ENCODE measurements around the gene BRICD5.
A peak's percentile ranks its signal among the peaks of the same experiment; 100 is the strongest.
"Not testable (repeated sequence)": the region's sequence is repeated elsewhere in the genome, so short reads cannot be mapped to it uniquely, and the experiment has no call there.

Gene BRICD5

DNA sequence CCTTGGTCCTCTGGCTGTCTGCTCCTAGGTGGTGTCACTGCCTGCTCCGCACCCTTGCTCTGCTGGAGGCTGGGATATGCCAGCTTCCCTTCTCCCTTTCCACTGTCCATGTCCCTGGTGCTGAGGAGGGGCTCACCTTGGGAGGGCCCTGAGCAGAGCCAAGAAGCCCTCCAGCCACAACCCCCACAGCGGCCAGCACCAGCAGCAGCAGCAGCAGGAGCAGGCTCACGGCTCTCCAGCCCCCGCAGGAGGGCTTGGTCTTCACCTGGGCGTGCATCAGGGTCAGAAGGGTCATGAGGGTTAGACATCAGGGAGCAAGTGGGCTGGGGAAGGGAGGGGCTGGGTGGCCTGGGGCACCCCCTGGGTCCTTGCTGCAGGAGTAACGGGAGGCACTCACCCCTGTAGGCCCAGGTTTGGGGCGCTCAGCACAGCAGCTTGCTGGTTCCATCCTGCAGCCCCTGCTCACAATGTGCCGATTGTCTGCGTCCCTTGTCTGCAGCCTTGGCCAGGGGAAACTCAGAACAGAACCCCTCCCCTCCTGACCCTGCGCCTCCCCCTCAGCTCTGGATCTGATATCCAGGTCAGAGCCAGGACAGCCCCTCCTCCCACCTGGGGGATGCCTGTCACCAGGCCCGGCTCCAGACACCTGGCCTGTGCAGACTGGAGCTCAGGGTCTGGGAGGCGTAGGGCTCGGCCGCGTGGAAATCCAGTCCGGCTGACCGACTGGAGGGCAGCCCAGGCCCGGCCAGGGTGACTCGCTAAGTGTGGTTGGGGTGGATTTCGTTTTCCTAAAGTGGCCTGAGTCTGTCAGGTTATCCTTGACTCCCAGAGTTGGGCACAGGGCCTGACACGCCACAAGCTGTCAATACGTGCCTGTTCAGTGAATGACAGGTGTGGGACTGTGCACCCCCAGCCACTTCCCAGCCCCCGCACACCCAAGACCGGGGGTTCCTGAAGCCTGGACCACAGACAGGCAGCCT is at the start of gene BRICD5:
BRICD5 (minus strand) TSS at position 478 of the 980 bp plus-strand sequence; CDS start at position 448, 30 bp downstream.
- no peak for DNase-seq

DNA sequence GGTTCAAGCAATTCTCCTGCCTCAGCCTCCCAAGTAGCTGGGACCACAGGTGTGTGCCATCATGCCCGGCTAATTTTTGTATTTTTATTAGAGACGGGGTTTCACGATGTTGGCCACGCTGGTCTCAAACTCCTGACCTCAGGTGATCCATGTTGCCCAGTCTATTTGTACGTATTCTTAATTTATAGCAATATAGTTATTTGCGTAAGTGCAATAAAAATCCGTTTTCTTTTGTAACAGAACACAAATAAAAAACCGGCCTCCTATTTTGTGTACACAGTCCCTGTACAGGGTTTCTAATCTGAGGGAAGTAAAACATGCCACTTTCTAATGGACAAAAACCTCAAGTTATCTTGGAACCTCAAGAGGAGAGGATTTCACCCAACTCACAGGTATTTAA is 49.6 kb upstream of the BRICD5 start:
- DNase-seq = no peak

GRCh38 chr16:2258530-2258929 is 47.9 kb upstream of the BRICD5 start:
- DNase-seq = not testable (repeated sequence)

DNA sequence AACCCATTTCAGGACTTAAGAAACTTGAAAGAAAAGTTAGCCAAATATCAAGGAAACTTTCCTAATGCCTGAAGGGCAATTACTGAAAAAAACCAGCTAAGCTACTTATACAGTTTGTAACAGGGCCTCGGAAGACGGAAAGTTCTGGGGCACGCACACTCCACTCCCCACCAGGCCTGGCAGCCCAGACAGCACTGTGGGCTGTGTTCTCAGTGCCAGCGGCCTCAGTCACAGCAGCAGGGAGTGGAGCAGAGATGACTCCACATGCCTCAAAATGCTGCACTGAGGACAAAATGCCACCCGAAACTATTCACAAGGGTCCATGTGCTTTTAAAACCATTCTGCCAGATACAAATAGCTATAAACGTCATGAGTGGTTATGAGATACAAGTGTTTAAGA is 47.1 kb upstream of the BRICD5 start:
- DNase-seq = no peak

DNA sequence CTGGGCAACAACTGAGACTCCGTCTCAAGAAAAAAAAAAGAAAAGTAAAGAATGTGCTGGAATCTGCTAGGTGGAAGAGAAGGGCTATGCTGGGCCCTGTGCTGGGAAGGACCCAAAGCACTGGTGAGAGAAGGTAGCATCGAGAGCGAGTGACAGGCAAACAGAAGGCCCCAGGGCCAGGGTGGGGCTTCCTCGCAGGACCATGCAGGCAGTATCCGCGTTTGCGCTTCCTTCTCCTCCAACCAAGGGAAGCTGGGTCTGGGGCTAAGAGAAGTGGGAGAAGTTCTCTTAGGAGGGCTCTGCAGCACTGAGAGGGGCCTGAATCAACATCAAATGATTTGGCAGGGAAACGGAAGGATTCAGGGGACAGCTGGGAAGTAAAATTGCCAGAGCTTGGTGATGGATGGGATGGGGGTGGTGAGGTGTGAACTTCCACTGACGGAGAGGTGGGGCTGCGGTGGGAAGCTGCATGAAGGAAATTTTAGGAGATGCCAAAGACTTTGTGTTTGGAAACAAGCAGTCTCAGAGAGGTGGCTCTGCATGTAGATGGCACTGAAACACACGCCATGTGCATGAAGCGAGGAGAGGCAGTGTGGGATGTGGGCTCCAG is 46.0 kb upstream of the BRICD5 start:
- DNase-seq = no peak

- DNase-seq = no peak
Observed at GRCh38 chr16:2253293-2253692, 42.6 kb upstream of the BRICD5 start.

GRCh38 chr16:2252806-2253148 is 42.1 kb upstream of the BRICD5 start:
- DNase-seq = no peak

- peak; percentile 92 for DNase-seq
Observed at GRCh38 chr16:2251296-2252111, 40.8 kb upstream of the BRICD5 start, which contains the start of gene ECI1. TSS of gene ECI1 (minus strand) at chr16:2251587. CDS start at chr16:2251566, 21 bp downstream.

DNA sequence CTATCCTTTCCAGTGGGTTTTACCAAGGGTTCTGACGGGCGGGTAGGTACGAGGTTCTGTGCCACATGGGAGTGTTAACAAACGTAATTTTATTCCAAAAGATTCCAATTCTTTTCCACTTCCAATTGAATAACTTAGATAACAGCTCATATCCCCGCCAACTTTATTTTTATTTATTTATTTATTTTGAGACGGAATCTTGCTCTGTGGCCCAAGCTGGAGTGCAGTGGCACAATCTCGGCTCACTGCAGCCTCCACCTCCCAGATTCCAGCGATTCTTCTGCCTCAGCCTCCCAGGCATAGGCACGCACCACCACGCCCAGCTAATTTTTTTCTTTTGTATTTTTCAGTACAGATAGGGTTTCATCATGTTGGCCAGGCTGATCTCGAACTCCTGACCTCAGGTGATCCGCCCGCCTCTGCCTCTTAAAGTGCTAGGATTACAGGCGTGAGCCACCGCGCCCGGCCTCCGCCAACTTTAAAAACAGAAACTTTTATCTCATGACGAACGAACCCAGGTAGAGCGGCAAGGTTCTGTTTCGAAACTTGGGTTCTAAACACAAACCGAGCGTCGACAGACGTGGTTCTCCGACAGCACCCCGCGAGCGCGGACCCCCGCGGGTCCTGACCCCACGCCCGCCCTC is 40.1 kb upstream of the BRICD5 start:
- no peak for DNase-seq

- DNase-seq = no peak
Observed at GRCh38 chr16:2246301-2246885, 35.7 kb upstream of the BRICD5 start.

GRCh38 chr16:2244926-2245795 is 34.5 kb upstream of the BRICD5 start:
- DNase-seq = no peak

GRCh38 chr16:2244301-2244700 is 33.6 kb upstream of the BRICD5 start:
- no peak for DNase-seq

- DNase-seq = no peak
Observed at GRCh38 chr16:2243781-2244180, 33.1 kb upstream of the BRICD5 start.

GRCh38 chr16:2243031-2243528 is 32.4 kb upstream of the BRICD5 start:
- no peak for DNase-seq

- DNase-seq = no peak
Observed at GRCh38 chr16:2242598-2242997, 31.9 kb upstream of the BRICD5 start.

DNA sequence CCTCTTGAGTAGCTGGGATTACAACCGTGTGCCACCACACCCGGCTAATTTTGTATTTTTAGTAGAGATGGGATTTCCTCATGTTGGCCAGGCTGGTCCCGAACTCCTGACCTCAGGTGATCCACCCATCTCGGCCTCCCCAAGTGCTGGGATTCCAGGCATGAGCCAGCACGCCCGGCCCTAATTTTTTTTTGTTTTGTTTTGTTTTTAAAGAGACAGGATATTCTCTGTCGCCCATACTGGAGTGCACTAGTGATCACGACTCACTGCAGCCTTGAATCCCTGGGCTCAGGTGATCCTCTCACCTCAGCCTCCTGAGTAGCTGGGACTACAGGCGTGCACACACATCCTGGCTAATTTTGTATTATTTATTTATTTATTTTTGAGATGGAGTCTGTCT is 29.7 kb upstream of the BRICD5 start:
- DNase-seq = not testable (repeated sequence)

- DNase-seq = no peak
Observed at GRCh38 chr16:2238838-2239675, 28.4 kb upstream of the BRICD5 start.

GRCh38 chr16:2238150-2238837 is 27.6 kb upstream of the BRICD5 start:
- no peak for DNase-seq

- DNase-seq = no peak
Observed at GRCh38 chr16:2237493-2238149, 27.0 kb upstream of the BRICD5 start.
